SH-SY5Y (cell line): Measurements from ENCODE around the gene MAN1B1.

Source experiments
- GATA2 ChIP-seq: IDR thresholded peaks from 2 replicates; pipeline ENCODE4 v1.6.1; 2011; ENCODE audit warnings: mild to moderate bottlenecking, low read depth, low read length
- GATA3 ChIP-seq: IDR thresholded peaks from 2 replicates; pipeline ENCODE4 v1.6.1; 2011; ENCODE audit warnings: low read depth, mild to moderate bottlenecking, low read length, moderate library complexity

- TF ChIP-seq GATA2 (no peak), GATA3 (no peak)
These were observed 17.2 kb upstream of the MAN1B1 start for GRCh38 chr9:137069508-137070091.
